Measurements from ENCODE around the gene KRTAP10-6. TPM values are rescaled to one million over a fixed set of nuclear protein-coding genes. Genes with fewer than 3 reads are reported as not detected.

Gene KRTAP10-6
- total RNA-seq, 4 donors from 2014 or later: not detected

DNA sequence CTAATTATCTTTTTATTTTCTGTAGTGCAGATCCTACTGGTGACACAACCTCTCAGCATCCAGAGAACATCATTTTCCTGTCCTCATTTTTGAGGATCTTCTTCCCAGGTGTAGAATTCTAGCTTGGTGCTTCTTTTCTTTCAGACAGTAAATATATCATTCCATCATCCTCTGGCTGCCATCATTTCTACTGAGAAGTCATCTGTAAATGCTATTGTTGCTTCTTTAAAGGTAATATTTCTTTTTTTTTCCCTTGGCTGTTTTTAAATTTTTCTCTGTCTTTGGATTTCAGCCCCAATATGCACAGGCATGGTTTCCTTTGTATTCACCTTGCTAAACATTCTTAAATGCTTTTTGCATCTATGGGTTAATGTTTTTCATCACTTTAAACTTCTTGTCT is 31.3 kb upstream of the KRTAP10-6 start:
- Histone ChIP-seq H3K36me3 (no peaks in the 10 kb centered on the region), H3K4me3 (no peak overlapping the region), H3K27me3 (peaks cover 0 to 30% (median 0%) of the 10 kb centered on the region in 4 donors), H3K27ac (no peak overlapping the region), H3K4me1 (no peaks in the 10 kb centered on the region), H3K9me3 (peaks cover 0 to 38% (median 11%) of the 10 kb centered on the region in 3 donors)
- DNase-seq: no peak
- TF ChIP-seq, protein P1, sequence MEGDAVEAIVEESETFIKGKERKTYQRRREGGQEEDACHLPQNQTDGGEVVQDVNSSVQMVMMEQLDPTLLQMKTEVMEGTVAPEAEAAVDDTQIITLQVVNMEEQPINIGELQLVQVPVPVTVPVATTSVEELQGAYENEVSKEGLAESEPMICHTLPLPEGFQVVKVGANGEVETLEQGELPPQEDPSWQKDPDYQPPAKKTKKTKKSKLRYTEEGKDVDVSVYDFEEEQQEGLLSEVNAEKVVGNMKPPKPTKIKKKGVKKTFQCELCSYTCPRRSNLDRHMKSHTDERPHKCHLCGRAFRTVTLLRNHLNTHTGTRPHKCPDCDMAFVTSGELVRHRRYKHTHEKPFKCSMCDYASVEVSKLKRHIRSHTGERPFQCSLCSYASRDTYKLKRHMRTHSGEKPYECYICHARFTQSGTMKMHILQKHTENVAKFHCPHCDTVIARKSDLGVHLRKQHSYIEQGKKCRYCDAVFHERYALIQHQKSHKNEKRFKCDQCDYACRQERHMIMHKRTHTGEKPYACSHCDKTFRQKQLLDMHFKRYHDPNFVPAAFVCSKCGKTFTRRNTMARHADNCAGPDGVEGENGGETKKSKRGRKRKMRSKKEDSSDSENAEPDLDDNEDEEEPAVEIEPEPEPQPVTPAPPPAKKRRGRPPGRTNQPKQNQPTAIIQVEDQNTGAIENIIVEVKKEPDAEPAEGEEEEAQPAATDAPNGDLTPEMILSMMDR (IDR thresholded peaks at IDR 0.05): no peak
- no peak for TF ChIP-seq POLR2A (IDR thresholded peaks at IDR 0.05)
- intact Hi-C loops (cut with DNase I): no loop called here

DNA sequence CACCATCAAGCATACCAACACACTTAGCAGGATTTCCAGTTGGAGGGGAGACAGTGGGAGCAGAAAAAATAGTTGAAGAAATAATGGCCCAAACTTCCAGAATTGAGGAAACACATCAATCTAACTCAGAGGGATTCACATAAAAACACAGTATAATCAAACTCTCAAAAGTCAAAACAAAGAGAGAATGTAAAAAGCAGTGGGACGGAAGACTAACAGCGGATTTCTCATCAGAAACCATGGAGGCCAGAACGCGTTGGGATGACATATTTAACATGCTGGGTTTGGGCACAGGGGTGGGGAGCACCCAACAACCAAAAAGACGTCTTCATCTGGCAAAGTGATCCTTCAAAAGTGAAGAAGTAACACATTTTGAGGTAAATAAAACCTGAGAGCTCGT is 27.6 kb upstream of the KRTAP10-6 start:
- intact Hi-C loops (cut with DNase I): no loop called here
- Histone ChIP-seq H3K36me3 (no peaks in the 10 kb centered on the region), H3K27ac (no peak overlapping the region), H3K27me3 (peaks cover 0 to 30% (median 0%) of the 10 kb centered on the region in 4 donors), H3K4me1 (no peaks in the 10 kb centered on the region), H3K9me3 (peaks cover 0 to 38% (median 11%) of the 10 kb centered on the region in 3 donors), H3K4me3 (no peak overlapping the region)
- DNase-seq: no peak
- TF ChIP-seq, protein P1 (IDR thresholded peaks at IDR 0.05): no peak
- no peak for TF ChIP-seq POLR2A (IDR thresholded peaks at IDR 0.05)
- WGBS, 2 donors: 84 to 86% methylated on average over 6 of the region's 6 CpGs

DNA sequence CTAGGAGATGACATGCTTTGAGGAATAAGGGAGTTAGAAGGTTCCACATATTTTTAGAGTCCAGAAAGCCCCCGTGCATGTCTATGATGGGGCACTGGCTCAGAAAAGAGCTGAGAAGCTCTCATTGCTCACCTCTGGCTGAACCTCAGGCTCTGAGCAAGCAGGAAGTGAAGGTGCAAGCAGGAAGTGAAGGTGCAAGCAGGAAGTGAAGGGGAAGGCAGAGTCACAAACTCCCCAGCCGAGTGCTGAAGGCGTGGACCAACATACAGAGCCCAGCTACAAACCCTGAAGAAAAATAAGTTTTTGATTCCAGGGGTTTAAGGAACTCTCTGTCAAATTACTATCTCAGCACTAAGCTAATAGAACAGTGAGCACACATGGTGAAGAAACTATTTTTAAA is 26.6 kb upstream of the KRTAP10-6 start:
- Histone ChIP-seq H3K36me3 (no peaks in the 10 kb centered on the region), H3K27me3 (peaks cover 0 to 40% (median 0%) of the 10 kb centered on the region in 4 donors), H3K4me3 (no peak overlapping the region), H3K9me3 (peaks cover 0 to 29% (median 11%) of the 10 kb centered on the region in 3 donors), H3K4me1 (no peaks in the 10 kb centered on the region), H3K27ac (no peak overlapping the region)
- TF ChIP-seq POLR2A (IDR thresholded peaks at IDR 0.05): no peak
- TF ChIP-seq, protein P1 (IDR thresholded peaks at IDR 0.05): no peak
- intact Hi-C loops (cut with DNase I): no loop called here
- no peak for DNase-seq
- 47 to 55% methylated on average over 2 to 3 of the region's 3 CpGs for WGBS, 2 donors

DNA sequence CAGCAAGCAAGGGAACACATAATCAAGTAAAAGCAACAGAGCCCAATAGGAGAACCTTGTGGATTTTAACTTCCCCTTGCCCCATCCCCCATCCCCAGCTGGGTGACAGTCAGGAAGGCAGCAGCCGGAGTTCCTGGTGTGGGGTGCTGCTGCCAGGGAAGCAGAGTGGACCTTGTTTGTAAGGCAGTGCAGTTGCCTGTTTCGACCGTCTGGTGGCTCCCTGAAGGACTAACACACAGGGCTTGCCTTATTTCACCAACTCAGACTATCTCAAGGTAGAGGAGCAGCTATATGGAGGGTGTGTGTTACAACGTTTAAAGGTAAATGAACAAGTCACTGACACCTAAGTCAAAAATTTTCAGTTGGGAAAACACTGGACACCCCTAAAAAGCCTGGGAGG is 26.2 kb upstream of the KRTAP10-6 start:
- no peaks in the 10 kb centered on the region for H3K4me1 ChIP-seq
- intact Hi-C loops (cut with DNase I): no loop called here
- no peak overlapping the region for H3K4me3 ChIP-seq
- H3K27me3 ChIP-seq: peaks cover 0 to 44% (median 0%) of the 10 kb centered on the region in 4 donors
- H3K27ac ChIP-seq: no peak overlapping the region
- no peak for TF ChIP-seq POLR2A (IDR thresholded peaks at IDR 0.05)
- TF ChIP-seq, protein P1 (IDR thresholded peaks at IDR 0.05): no peak
- no peaks in the 10 kb centered on the region for H3K36me3 ChIP-seq
- no peak for DNase-seq
- peaks cover 0 to 25% (median 11%) of the 10 kb centered on the region in 3 donors for H3K9me3 ChIP-seq
- 38 to 59% methylated on average over 4 of the region's 4 CpGs for WGBS, 2 donors

DNA sequence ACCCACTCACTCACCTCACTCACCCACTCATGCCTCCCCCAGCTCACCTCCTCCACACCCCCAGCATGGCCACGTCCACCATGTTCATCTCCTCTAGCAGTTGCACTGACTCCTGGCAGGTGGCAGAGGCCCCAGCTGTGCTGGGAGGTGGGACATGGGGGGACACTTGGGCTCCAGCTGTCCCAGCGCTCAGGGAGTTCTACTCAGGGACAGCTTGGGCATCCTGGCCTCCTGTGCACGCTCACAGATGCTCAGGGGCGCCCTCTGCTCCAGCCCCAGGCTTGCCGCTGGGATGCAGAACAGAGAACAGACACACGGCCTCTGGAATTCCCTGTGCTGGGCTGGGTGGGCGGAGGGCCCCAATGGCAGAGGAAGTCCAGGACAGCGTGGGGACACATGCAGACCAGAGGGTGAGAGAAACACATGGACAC is 24.8 kb upstream of the KRTAP10-6 start:
- Histone ChIP-seq H3K27me3 (peaks cover 0 to 58% (median 0%) of the 10 kb centered on the region in 4 donors), H3K4me1 (no peaks in the 10 kb centered on the region), H3K4me3 (no peak overlapping the region), H3K27ac (no peak overlapping the region), H3K9me3 (peaks cover 0 to 11% (median 0%) of the 10 kb centered on the region in 3 donors), H3K36me3 (no peaks in the 10 kb centered on the region)
- 46 to 80% methylated on average over 1 to 4 of the region's 8 CpGs for WGBS, 2 donors
- no peak for DNase-seq
- intact Hi-C loops (cut with DNase I): no loop called here
- TF ChIP-seq POLR2A (IDR thresholded peaks at IDR 0.05): no peak
- TF ChIP-seq, protein P1 (IDR thresholded peaks at IDR 0.05): no peak
